HG02885 (cell line): Measurements from ENCODE around the gene ADD2.

ENCODE experiments used
- ATAC-seq: cut with Tn5 transposase; IDR thresholded peaks from one replicate; pipeline ENCODE4 v1.9.1; 2021; ENCODE audit warnings: mild to moderate bottlenecking; ENCODE audit not compliant: unreplicated experiment, poor library complexity

The ADD2 gene

GRCh38 chr2:70708376-70709199, 59.4 kb downstream of the ADD2 start:
- ATAC-seq = no peak

- ATAC-seq = no peak
Measured at GRCh38 chr2:70707706-70708105, 60.3 kb downstream of the ADD2 start.

GRCh38 chr2:70706026-70706795, 61.8 kb downstream of the ADD2 start:
- ATAC-seq = no peak

- ATAC-seq = no peak
Measured at GRCh38 chr2:70705160-70705850, 62.7 kb downstream of the ADD2 start.

- no peak for ATAC-seq
Measured at GRCh38 chr2:70703900-70704549, 64.0 kb downstream of the ADD2 start.

- no peak for ATAC-seq
Measured at GRCh38 chr2:70702711-70703395, 65.1 kb downstream of the ADD2 start.

GRCh38 chr2:70698847-70699246, 69.2 kb downstream of the ADD2 start:
- ATAC-seq = no peak

- ATAC-seq = no peak
Measured at GRCh38 chr2:70697603-70698383, 70.2 kb downstream of the ADD2 start.

GRCh38 chr2:70696142-70696541, 71.9 kb downstream of the ADD2 start:
- no peak for ATAC-seq

GRCh38 chr2:70692256-70692655, 75.7 kb downstream of the ADD2 start:
- no peak for ATAC-seq

- ATAC-seq = no peak
Measured at GRCh38 chr2:70691497-70692140, 76.4 kb downstream of the ADD2 start.

GRCh38 chr2:70690846-70691245, 77.2 kb downstream of the ADD2 start:
- no peak for ATAC-seq

GRCh38 chr2:70688427-70688826, 79.6 kb downstream of the ADD2 start:
- no peak for ATAC-seq

- ATAC-seq = no peak
Measured at GRCh38 chr2:70687461-70687795, 80.6 kb downstream of the ADD2 start.

- peak; percentile 84 for ATAC-seq
Measured at GRCh38 chr2:70686577-70687460, 81.2 kb downstream of the ADD2 start.

GRCh38 chr2:70685771-70686171, 82.2 kb downstream of the ADD2 start:
- ATAC-seq = no peak

- ATAC-seq = no peak
Measured at GRCh38 chr2:70684846-70685622, 83.0 kb downstream of the ADD2 start.
